ENCODE results near the gene DCHS1.

Gene DCHS1

DNA sequence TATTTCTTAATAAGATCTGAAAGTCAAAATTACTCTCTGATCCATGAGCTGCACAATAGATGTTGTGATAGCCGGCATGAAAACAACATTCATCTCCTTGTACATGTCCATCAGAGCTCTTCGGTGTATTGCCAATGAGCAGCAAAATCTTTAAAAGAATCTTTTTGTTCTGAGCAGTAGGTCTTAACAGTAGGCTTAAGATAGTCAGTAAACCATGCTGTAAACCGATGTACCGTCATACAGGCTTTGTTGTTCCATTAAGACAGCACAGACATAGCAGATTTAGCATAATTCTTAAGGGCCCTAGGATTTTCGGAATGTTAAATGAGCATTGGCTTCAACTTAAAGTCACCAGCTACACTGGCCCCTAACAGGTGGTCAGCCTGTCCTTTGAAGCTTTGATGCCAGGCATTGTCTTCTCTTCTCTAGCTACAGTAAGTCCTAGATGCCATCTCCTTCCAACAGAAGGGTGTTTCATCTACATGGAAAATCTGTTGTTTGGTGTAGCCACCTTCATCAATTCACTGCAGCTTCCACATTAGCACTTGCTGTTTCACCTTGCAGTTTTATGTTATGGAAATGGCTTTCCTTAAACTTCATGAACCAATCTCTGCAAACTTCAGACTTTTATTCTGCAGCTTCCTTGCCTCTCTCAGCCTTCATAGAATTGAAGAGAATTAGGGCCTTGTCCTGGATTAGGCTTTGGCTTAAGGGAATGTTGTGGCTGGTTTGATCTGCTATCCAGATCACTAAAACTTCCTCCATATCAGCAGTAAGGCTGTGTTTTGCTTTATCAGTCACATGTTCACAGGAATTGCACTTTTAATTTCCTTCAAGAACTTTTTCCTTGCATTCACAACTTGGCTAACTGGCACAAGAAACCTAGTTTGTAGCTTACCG lies 80.5 kb downstream of the DCHS1 start:
- ATAC-seq, result no peak
- TF ChIP-seq BACH2 (CRISPR knock-in tag; IDR thresholded peaks at IDR 0.05; ENCODE audit: borderline replicate concordance) (no peak), GLIS3 (CRISPR knock-in tag; IDR thresholded peaks at IDR 0.05) (no peak), RARB (CRISPR knock-in tag; IDR thresholded peaks at IDR 0.05) (no peak), CSDC2 (CRISPR knock-in tag; IDR thresholded peaks at IDR 0.05) (no peak), ZFP3 (CRISPR knock-in tag; IDR thresholded peaks at IDR 0.05) (no peak), TOX (CRISPR knock-in tag; IDR thresholded peaks at IDR 0.05; ENCODE audit: borderline replicate concordance) (no peak), ZC3H10 (CRISPR knock-in tag; IDR thresholded peaks at IDR 0.05) (no peak), ZNF8 (CRISPR knock-in tag; IDR thresholded peaks at IDR 0.05) (no peak), PPARA (CRISPR knock-in tag; IDR thresholded peaks at IDR 0.05; ENCODE audit: borderline replicate concordance) (no peak), ESRRG (CRISPR knock-in tag; IDR thresholded peaks at IDR 0.05) (no peak), SNAI2 (CRISPR knock-in tag; IDR thresholded peaks at IDR 0.05) (no peak), ISL1 (CRISPR knock-in tag; IDR thresholded peaks at IDR 0.05) (no peak), ARNTL (CRISPR knock-in tag; IDR thresholded peaks at IDR 0.05; ENCODE audit: borderline replicate concordance, low read depth) (no peak), ZNF70 (CRISPR knock-in tag; IDR thresholded peaks at IDR 0.05) (no peak)
- TF ChIP-seq, protein P1, sequence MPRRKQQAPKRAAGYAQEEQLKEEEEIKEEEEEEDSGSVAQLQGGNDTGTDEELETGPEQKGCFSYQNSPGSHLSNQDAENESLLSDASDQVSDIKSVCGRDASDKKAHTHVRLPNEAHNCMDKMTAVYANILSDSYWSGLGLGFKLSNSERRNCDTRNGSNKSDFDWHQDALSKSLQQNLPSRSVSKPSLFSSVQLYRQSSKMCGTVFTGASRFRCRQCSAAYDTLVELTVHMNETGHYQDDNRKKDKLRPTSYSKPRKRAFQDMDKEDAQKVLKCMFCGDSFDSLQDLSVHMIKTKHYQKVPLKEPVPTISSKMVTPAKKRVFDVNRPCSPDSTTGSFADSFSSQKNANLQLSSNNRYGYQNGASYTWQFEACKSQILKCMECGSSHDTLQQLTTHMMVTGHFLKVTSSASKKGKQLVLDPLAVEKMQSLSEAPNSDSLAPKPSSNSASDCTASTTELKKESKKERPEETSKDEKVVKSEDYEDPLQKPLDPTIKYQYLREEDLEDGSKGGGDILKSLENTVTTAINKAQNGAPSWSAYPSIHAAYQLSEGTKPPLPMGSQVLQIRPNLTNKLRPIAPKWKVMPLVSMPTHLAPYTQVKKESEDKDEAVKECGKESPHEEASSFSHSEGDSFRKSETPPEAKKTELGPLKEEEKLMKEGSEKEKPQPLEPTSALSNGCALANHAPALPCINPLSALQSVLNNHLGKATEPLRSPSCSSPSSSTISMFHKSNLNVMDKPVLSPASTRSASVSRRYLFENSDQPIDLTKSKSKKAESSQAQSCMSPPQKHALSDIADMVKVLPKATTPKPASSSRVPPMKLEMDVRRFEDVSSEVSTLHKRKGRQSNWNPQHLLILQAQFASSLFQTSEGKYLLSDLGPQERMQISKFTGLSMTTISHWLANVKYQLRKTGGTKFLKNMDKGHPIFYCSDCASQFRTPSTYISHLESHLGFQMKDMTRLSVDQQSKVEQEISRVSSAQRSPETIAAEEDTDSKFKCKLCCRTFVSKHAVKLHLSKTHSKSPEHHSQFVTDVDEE (CRISPR knock-in tag; IDR thresholded peaks at IDR 0.05), result no peak
- TF ChIP-seq, protein P2, sequence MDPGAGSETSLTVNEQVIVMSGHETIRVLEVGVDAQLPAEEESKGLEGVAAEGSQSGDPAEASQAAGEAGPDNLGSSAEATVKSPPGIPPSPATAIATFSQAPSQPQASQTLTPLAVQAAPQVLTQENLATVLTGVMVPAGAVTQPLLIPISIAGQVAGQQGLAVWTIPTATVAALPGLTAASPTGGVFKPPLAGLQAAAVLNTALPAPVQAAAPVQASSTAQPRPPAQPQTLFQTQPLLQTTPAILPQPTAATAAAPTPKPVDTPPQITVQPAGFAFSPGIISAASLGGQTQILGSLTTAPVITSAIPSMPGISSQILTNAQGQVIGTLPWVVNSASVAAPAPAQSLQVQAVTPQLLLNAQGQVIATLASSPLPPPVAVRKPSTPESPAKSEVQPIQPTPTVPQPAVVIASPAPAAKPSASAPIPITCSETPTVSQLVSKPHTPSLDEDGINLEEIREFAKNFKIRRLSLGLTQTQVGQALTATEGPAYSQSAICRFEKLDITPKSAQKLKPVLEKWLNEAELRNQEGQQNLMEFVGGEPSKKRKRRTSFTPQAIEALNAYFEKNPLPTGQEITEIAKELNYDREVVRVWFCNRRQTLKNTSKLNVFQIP (CRISPR knock-in tag; IDR thresholded peaks at IDR 0.05; ENCODE audit: borderline replicate concordance, low read depth), result no peak
- TF ChIP-seq, protein P3, sequence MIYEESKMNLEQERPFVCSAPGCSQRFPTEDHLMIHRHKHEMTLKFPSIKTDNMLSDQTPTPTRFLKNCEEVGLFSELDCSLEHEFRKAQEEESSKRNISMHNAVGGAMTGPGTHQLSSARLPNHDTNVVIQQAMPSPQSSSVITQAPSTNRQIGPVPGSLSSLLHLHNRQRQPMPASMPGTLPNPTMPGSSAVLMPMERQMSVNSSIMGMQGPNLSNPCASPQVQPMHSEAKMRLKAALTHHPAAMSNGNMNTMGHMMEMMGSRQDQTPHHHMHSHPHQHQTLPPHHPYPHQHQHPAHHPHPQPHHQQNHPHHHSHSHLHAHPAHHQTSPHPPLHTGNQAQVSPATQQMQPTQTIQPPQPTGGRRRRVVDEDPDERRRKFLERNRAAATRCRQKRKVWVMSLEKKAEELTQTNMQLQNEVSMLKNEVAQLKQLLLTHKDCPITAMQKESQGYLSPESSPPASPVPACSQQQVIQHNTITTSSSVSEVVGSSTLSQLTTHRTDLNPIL (CRISPR knock-in tag; IDR thresholded peaks at IDR 0.05; ENCODE audit: low read depth), result no peak
- TF ChIP-seq, protein P4, sequence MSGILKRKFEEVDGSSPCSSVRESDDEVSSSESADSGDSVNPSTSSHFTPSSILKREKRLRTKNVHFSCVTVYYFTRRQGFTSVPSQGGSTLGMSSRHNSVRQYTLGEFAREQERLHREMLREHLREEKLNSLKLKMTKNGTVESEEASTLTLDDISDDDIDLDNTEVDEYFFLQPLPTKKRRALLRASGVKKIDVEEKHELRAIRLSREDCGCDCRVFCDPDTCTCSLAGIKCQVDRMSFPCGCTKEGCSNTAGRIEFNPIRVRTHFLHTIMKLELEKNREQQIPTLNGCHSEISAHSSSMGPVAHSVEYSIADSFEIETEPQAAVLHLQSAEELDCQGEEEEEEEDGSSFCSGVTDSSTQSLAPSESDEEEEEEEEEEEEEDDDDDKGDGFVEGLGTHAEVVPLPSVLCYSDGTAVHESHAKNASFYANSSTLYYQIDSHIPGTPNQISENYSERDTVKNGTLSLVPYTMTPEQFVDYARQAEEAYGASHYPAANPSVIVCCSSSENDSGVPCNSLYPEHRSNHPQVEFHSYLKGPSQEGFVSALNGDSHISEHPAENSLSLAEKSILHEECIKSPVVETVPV (CRISPR knock-in tag; IDR thresholded peaks at IDR 0.05), result no peak

DNA sequence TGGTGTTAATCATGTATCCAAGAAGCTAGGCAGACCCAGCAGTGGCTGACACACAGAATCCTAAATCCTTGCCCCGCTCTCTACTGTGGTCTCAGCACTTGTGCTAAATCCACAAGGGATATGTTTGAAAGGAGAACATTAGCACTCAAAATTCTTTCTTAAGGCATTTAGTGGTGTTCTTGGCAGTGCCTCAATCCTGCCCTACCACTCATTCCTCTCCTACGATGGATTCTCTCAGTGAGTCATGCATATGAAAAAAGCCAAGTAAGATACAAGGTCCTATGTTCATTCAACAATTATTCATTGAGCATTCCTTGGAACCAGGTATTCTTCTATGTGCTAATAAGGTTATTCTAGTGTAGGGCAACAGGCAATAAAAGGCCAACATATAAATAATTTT lies 83.4 kb downstream of the DCHS1 start:
- peak; percentile 52 for ATAC-seq
- TF ChIP-seq ISL1 (CRISPR knock-in tag; IDR thresholded peaks at IDR 0.05) (peak; percentile 70), ZNF8 (CRISPR knock-in tag; IDR thresholded peaks at IDR 0.05) (no peak)

DNA sequence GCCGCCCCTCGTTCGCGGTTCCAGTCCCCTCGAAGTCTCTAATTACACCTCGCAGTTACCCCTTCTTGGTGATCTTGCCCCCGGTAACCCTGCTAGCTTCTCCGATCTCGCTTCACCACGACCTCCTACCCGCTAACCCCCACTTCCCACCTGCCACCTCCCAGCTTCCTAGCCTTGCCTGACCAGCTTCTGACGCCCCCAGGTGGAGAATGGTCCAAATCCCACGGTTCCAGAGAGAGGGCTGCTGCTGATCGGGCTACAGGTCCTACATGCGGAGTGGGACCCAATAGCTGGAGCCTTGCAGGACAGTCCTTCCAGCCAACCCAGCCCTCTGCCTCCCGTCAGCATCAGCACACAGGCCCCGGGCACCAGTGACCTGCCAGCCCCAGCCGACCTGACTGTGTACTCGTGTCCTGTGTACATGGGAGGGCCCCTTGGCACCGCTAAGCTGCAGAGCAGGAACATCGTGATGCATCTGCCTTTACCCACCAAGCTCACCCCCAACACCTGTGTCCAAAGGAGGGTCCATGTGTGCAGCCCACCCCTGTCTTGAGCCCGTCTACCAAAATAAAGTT lies 84.1 kb downstream of the DCHS1 start:
- ATAC-seq, result no peak
- TF ChIP-seq ISL1 (CRISPR knock-in tag; IDR thresholded peaks at IDR 0.05) (no peak), TOX (CRISPR knock-in tag; IDR thresholded peaks at IDR 0.05; ENCODE audit: borderline replicate concordance) (no peak), ZC3H10 (CRISPR knock-in tag; IDR thresholded peaks at IDR 0.05) (no peak), GLIS3 (CRISPR knock-in tag; IDR thresholded peaks at IDR 0.05) (no peak), OSR1 (CRISPR knock-in tag; IDR thresholded peaks at IDR 0.05) (no peak), RARB (CRISPR knock-in tag; IDR thresholded peaks at IDR 0.05) (no peak), PPARA (CRISPR knock-in tag; IDR thresholded peaks at IDR 0.05; ENCODE audit: borderline replicate concordance) (no peak), ESRRG (CRISPR knock-in tag; IDR thresholded peaks at IDR 0.05) (no peak), ZNF565 (CRISPR knock-in tag; conservative IDR thresholded peaks at IDR 0.05; ENCODE audit: low read depth) (no peak), ZNF8 (CRISPR knock-in tag; IDR thresholded peaks at IDR 0.05) (no peak), ZFP30 (CRISPR knock-in tag; IDR thresholded peaks at IDR 0.05) (no peak), TCF4 (CRISPR knock-in tag; IDR thresholded peaks at IDR 0.05; ENCODE audit: borderline replicate concordance) (no peak), BACH2 (CRISPR knock-in tag; IDR thresholded peaks at IDR 0.05; ENCODE audit: borderline replicate concordance) (no peak)
- TF ChIP-seq, protein P4 (CRISPR knock-in tag; IDR thresholded peaks at IDR 0.05), result no peak
- TF ChIP-seq, protein P3 (CRISPR knock-in tag; IDR thresholded peaks at IDR 0.05; ENCODE audit: low read depth), result no peak
- TF ChIP-seq, protein P2 (CRISPR knock-in tag; IDR thresholded peaks at IDR 0.05; ENCODE audit: borderline replicate concordance, low read depth), result no peak

Measured in SK-N-SH treated with all-trans-retinoic acid at 6 μM for 48 hours (cell line).